IMR-90 (cell line): ENCODE results near the gene SH3RF2. TPM values are rescaled to one million over a fixed set of nuclear protein-coding genes. Genes with fewer than 3 reads are reported as not detected.

Experiments used
- ATAC-seq: fragments of 200-7000 bp; cut with Tn5 transposase; 2 replicates; pipeline ENCODE4 v1.9.1; 2020; ENCODE audit warnings: low read depth, mild to moderate bottlenecking, moderate library complexity
- BruUV-seq: library from RNA; stranded (reverse); fragments of 400-500 nt; replicated peaks from 2 replicates; lab custom pipeline; 2021; lab: Mats Ljungman, UMichigan
- CTCF ChIA-PET: fragments of 300-600 bp; formaldehyde crosslinking; extraction: SDS; loops from one replicate; lab custom pipeline; 2021; ENCODE audit warnings: antibody characterized with exemption; lab: Yijun Ruan, JAX
- POLR2A ChIA-PET: fragments of 300-600 bp; sonication (Branson Sonifier 250); formaldehyde crosslinking; loops from one replicate; lab custom pipeline; 2022; ENCODE audit warnings: antibody characterized with exemption; ENCODE audit not compliant: unreplicated experiment; lab: Charles Lee
- DNase-seq: peaks from one replicate; pipeline ENCODE4 v3.0.0; 2013
- H2AFZ ChIP-seq: replicated peaks from 2 replicates; pipeline ENCODE3; 2013; ENCODE audit warnings: low read length, mild to moderate bottlenecking; ENCODE audit not compliant: poor library complexity
- H2AK5ac ChIP-seq: 2 replicates; pipeline ENCODE4 v1.6.1; 2013; ENCODE audit warnings: low read depth, low read length, inconsistent platforms
- H2AK9ac ChIP-seq: replicated peaks from 2 replicates; pipeline ENCODE3; 2013; ENCODE audit warnings: mild to moderate bottlenecking, low read depth, low read length, moderate library complexity; ENCODE audit not compliant: poor library complexity
- H2BK120ac ChIP-seq: 2 replicates; pipeline ENCODE4 v1.6.1; 2013; ENCODE audit warnings: low read depth, low read length, inconsistent platforms
- H2BK15ac ChIP-seq: 3 replicates; pipeline ENCODE4 v1.6.1; 2013; ENCODE audit warnings: low read depth, low read length, inconsistent platforms
- H2BK20ac ChIP-seq: 2 replicates; pipeline ENCODE4 v1.6.1; 2013; ENCODE audit warnings: low read depth, mild to moderate bottlenecking, inconsistent platforms, low read length, moderate library complexity
- H2BK5ac ChIP-seq: 2 replicates; pipeline ENCODE4 v1.6.1; 2013; ENCODE audit warnings: mild to moderate bottlenecking, low read depth, low read length, inconsistent platforms; ENCODE audit not compliant: poor library complexity, severe bottlenecking
- H3K14ac ChIP-seq: replicated peaks from 2 replicates; pipeline ENCODE4 v1.6.1; 2013; ENCODE audit warnings: low read depth, low read length, inconsistent platforms
- H3K18ac ChIP-seq: 2 replicates; pipeline ENCODE4 v1.6.1; 2013; ENCODE audit warnings: low read depth, low read length, control low read depth
- H3K23ac ChIP-seq: 2 replicates; pipeline ENCODE4 v1.6.1; 2013; ENCODE audit warnings: low read depth, low read length, inconsistent platforms
- H3K27ac ChIP-seq: 2 replicates; pipeline ENCODE4 v1.5.1; 2013; ENCODE audit warnings: mild to moderate bottlenecking, control low read depth, low read length; ENCODE audit not compliant: insufficient read depth
- H3K27me3 ChIP-seq: 2 replicates; pipeline ENCODE4 v1.6.1; 2013; ENCODE audit warnings: low read length; ENCODE audit not compliant: control insufficient read depth, insufficient read depth
- H3K36me3 ChIP-seq: 2 replicates; pipeline ENCODE4 v1.6.1; 2013; ENCODE audit warnings: low read length, mixed read lengths; ENCODE audit not compliant: control insufficient read depth, insufficient read depth
- H3K4ac ChIP-seq: 2 replicates; pipeline ENCODE4 v1.6.1; 2013; ENCODE audit warnings: low read depth, low read length, inconsistent platforms
- H3K4me1 ChIP-seq: 2 replicates; pipeline ENCODE4 v1.6.1; 2013; ENCODE audit warnings: low read length, mixed read lengths; ENCODE audit not compliant: control insufficient read depth, insufficient read depth
- H3K4me2 ChIP-seq: 2 replicates; pipeline ENCODE4 v1.6.1; 2013; ENCODE audit warnings: low read depth, mild to moderate bottlenecking, control low read depth, low read length, moderate library complexity
- H3K4me3 ChIP-seq: 2 replicates; pipeline ENCODE4 v1.5.1; 2013; ENCODE audit warnings: low read depth, mild to moderate bottlenecking, control low read depth, low read length, moderate library complexity; ENCODE audit not compliant: insufficient read depth
- H3K56ac ChIP-seq: 2 replicates; pipeline ENCODE4 v1.6.1; 2013; ENCODE audit warnings: low read length, inconsistent platforms; ENCODE audit not compliant: insufficient read depth; ENCODE audit errors: extremely low read depth
- H3K79me1 ChIP-seq, 2 experiments: 2 replicates each; pipeline ENCODE4 v1.6.1; 2013; ENCODE audit warnings: low read length in 2 of 2, inconsistent platforms in 1 of 2, low read depth in 1 of 2
- H3K9ac ChIP-seq: 2 replicates; pipeline ENCODE4 v1.6.1; 2013; ENCODE audit warnings: low read depth, low read length, control low read depth
- H3K9me1 ChIP-seq: 2 replicates; pipeline ENCODE4 v1.6.1; 2013; ENCODE audit warnings: low read length, inconsistent platforms; ENCODE audit not compliant: insufficient read depth
- H3K9me3 ChIP-seq: 2 replicates; pipeline ENCODE4 v1.6.1; 2013; ENCODE audit warnings: low read length; ENCODE audit not compliant: control insufficient read depth, insufficient read depth
- H4K20me1 ChIP-seq: 2 replicates; pipeline ENCODE4 v1.6.1; 2013; ENCODE audit warnings: low read length, inconsistent platforms; ENCODE audit not compliant: insufficient read depth
- H4K5ac ChIP-seq: 2 replicates; pipeline ENCODE4 v1.6.1; 2013; ENCODE audit warnings: mild to moderate bottlenecking, low read depth, low read length, control low read depth
- H4K8ac ChIP-seq, 2 experiments: 2 replicates each; pipeline ENCODE4 v1.6.1; 2013; ENCODE audit warnings: low read depth in 2 of 2, low read length in 2 of 2, control low read depth in 1 of 2, inconsistent platforms in 1 of 2
- H4K91ac ChIP-seq: 2 replicates; pipeline ENCODE4 v1.6.1; 2013; ENCODE audit warnings: low read depth, low read length, inconsistent platforms; ENCODE audit not compliant: insufficient read depth
- CHD1 ChIP-seq: IDR thresholded peaks from 2 replicates; pipeline ENCODE4 v1.6.1; 2012; ENCODE audit warnings: low read depth, low read length, improper control_type of control experiment
- MAFK ChIP-seq: IDR thresholded peaks from 2 replicates; pipeline ENCODE4 v1.6.1; 2012; ENCODE audit warnings: low read depth, low read length, improper control_type of control experiment
- MAZ ChIP-seq: IDR thresholded peaks from 2 replicates; pipeline ENCODE4 v1.6.1; 2012; ENCODE audit warnings: low read depth, mild to moderate bottlenecking, low read length, improper control_type of control experiment, moderate library complexity, borderline replicate concordance
- RCOR1 ChIP-seq: IDR thresholded peaks from 2 replicates; pipeline ENCODE4 v1.6.1; 2012; ENCODE audit warnings: mild to moderate bottlenecking, low read length, improper control_type of control experiment; ENCODE audit not compliant: insufficient replicate concordance
- WGBS, 2 experiments: methylation state at CpG; one replicate each; pipeline versions ENCODE4 v1.1.5 to v1.1.7; 2013; ENCODE audit warnings: missing lambda C conversion rate in 2 of 2; ENCODE audit not compliant: insufficient read length in 1 of 2; ENCODE audit errors: extremely low coverage in 2 of 2; 5-methylcytosine and 5-hydroxymethylcytosine counted together
- dilution Hi-C: fragments of 300-500 bp; cut with HindIII; formaldehyde crosslinking; loops from one replicate; pipeline ENCODE4 v1.14.3; 2018; ENCODE audit warnings: low sequenced_read_pairs; ENCODE audit not compliant: unreplicated experiment
- in situ Hi-C: fragments of 300-500 bp; cut with MboI; formaldehyde crosslinking; loops from 3 replicates; pipeline ENCODE4 v1.14.3; 2019; ENCODE audit warnings: low sequenced_read_pairs, inconsistent platforms, mixed read lengths
- intact Hi-C: fragments of 100-400 bp; cut with micrococcal nuclease; formaldehyde crosslinking; loops from 2 replicates; pipeline ENCODE4 v1.10.0; 2022
- polyA plus RNA-seq, 3 experiments: library from polyadenylated mRNA; depleted of rRNA; stranded (reverse); fragments of >200 nt; gene quantifications; 2 replicates each; pipeline ENCODE4 v1.2.3, GENCODE V29; 2012; ENCODE audit warnings: low replicate concordance in 1 of 3
- total RNA-seq: library from RNA; depleted of rRNA; stranded (reverse); fragments of >200 nt; gene quantifications from 2 replicates; pipeline ENCODE4 v1.2.3, GENCODE V29; 2012
- TF ChIP-seq, protein P1 (sequence below): conservative IDR thresholded peaks from 2 replicates; pipeline ENCODE4 v1.5.1; 2012; ENCODE audit warnings: mild to moderate bottlenecking, low read depth, low read length, improper control_type of control experiment
- TF ChIP-seq, protein P2 (sequence below): fragments of 150-350 bp; IDR thresholded peaks from 2 replicates; pipeline ENCODE4 v1.6.1; 2016; ENCODE audit warnings: low read depth, mild to moderate bottlenecking, low read length, moderate library complexity, borderline replicate concordance

Gene SH3RF2
- total and polyA plus RNA-seq, 2 of the 4 experiments (the other 2 are of a cell fraction), result 1.3 to 1.7 TPM

- H3K27ac ChIP-seq, result no peak overlapping the region
- intact Hi-C loops (no loop called here), dilution Hi-C loops (no loop called here), in situ Hi-C loops (no loop called here)
- peaks cover 8% of the 10 kb centered on the region for H3K4me1 ChIP-seq
- H3K79me1 ChIP-seq, result no peaks in the 10 kb centered on the region
- TF ChIP-seq MAZ (no peak), MAFK (no peak), CHD1 (no peak), RCOR1 (no peak)
- TF ChIP-seq, protein P1, sequence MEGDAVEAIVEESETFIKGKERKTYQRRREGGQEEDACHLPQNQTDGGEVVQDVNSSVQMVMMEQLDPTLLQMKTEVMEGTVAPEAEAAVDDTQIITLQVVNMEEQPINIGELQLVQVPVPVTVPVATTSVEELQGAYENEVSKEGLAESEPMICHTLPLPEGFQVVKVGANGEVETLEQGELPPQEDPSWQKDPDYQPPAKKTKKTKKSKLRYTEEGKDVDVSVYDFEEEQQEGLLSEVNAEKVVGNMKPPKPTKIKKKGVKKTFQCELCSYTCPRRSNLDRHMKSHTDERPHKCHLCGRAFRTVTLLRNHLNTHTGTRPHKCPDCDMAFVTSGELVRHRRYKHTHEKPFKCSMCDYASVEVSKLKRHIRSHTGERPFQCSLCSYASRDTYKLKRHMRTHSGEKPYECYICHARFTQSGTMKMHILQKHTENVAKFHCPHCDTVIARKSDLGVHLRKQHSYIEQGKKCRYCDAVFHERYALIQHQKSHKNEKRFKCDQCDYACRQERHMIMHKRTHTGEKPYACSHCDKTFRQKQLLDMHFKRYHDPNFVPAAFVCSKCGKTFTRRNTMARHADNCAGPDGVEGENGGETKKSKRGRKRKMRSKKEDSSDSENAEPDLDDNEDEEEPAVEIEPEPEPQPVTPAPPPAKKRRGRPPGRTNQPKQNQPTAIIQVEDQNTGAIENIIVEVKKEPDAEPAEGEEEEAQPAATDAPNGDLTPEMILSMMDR, result no peak
- TF ChIP-seq, protein P2, sequence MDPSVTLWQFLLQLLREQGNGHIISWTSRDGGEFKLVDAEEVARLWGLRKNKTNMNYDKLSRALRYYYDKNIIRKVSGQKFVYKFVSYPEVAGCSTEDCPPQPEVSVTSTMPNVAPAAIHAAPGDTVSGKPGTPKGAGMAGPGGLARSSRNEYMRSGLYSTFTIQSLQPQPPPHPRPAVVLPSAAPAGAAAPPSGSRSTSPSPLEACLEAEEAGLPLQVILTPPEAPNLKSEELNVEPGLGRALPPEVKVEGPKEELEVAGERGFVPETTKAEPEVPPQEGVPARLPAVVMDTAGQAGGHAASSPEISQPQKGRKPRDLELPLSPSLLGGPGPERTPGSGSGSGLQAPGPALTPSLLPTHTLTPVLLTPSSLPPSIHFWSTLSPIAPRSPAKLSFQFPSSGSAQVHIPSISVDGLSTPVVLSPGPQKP, result no peak
- no peak overlapping the region for H4K8ac ChIP-seq
- CTCF ChIA-PET, result no interaction called here
- no peak overlapping the region for H4K5ac ChIP-seq
- no peak overlapping the region for H2AK9ac ChIP-seq
- no peak overlapping the region for H3K9ac ChIP-seq
- H2AFZ ChIP-seq, result no peak overlapping the region
- no peak overlapping the region for H3K4me2 ChIP-seq
- no peak overlapping the region for H3K23ac ChIP-seq
- no peak overlapping the region for H3K14ac ChIP-seq
- no TSS peak for BruUV-seq
- H4K91ac ChIP-seq, result no peak overlapping the region
- no peak overlapping the region for H2BK120ac ChIP-seq
- DNase-seq (no peak), ATAC-seq (no peak)
- H3K36me3 ChIP-seq, result no peaks in the 10 kb centered on the region
- POLR2A ChIA-PET, result no interaction called here
- no CpG with 5 or more reads among the region's 5 CpGs for WGBS, 2 experiments
- no peaks in the 10 kb centered on the region for H3K27me3 ChIP-seq
- H2AK5ac ChIP-seq, result no peak overlapping the region
- H3K9me1 ChIP-seq, result no peaks in the 10 kb centered on the region
- no peak overlapping the region for H3K56ac ChIP-seq
- H2BK20ac ChIP-seq, result no peak overlapping the region
- H3K18ac ChIP-seq, result no peak overlapping the region
- H3K4ac ChIP-seq, result no peak overlapping the region
- no peaks in the 10 kb centered on the region for H3K9me3 ChIP-seq
- H4K20me1 ChIP-seq, result no peaks in the 10 kb centered on the region
- no peak overlapping the region for H2BK15ac ChIP-seq
- no peak overlapping the region for H2BK5ac ChIP-seq
- H3K4me3 ChIP-seq, result no peak overlapping the region
Measured at GRCh38 chr5:145934276-145934675, 2.1 kb upstream of the SH3RF2 start.
